WTC11 (cell line): ENCODE measurements around the gene INPP5A.

Experiments
- ATF6 ChIP-seq: sonication (generic); formaldehyde crosslinking; IDR thresholded peaks from 2 replicates; pipeline ENCODE4 v1.8.1; 2023; ENCODE audit warnings: mild to moderate bottlenecking, missing genetic modification reagents
- CTCF ChIP-seq: fragments of 200-600 bp; IDR thresholded peaks from 2 replicates; pipeline ENCODE4 v1.8.0; 2022; ENCODE audit warnings: antibody characterized with exemption
- E2F4 ChIP-seq: sonication (generic); formaldehyde crosslinking; IDR thresholded peaks from 2 replicates; pipeline ENCODE4 v1.8.1; 2022; ENCODE audit warnings: low read depth, mild to moderate bottlenecking, moderate library complexity, missing genetic modification reagents, borderline replicate concordance
- ELF4 ChIP-seq: sonication (generic); formaldehyde crosslinking; IDR thresholded peaks from 2 replicates; pipeline ENCODE4 v1.8.1; 2022; ENCODE audit warnings: low read depth, mild to moderate bottlenecking, moderate library complexity, missing genetic modification reagents
- ERG ChIP-seq: fragments of 250-450 bp; sonication (Bioruptor Pico); IDR thresholded peaks from 2 replicates; pipeline ENCODE4 v1.8.0; 2021; ENCODE audit warnings: mild to moderate bottlenecking
- HMGXB4 ChIP-seq: sonication (generic); formaldehyde crosslinking; IDR thresholded peaks from 2 replicates; pipeline ENCODE4 v1.8.1; 2023; ENCODE audit warnings: mild to moderate bottlenecking, moderate library complexity, missing genetic modification reagents
- KAT7 ChIP-seq: sonication (generic); formaldehyde crosslinking; IDR thresholded peaks from 2 replicates; pipeline ENCODE4 v1.8.1; 2023; ENCODE audit warnings: missing genetic modification reagents, mild to moderate bottlenecking, borderline replicate concordance
- PRDM15 ChIP-seq: sonication (generic); formaldehyde crosslinking; IDR thresholded peaks from 2 replicates; pipeline ENCODE4 v1.8.0; 2022; ENCODE audit warnings: missing genetic modification reagents
- ZBTB43 ChIP-seq: sonication (generic); formaldehyde crosslinking; IDR thresholded peaks from 2 replicates; pipeline ENCODE4 v1.8.1; 2023; ENCODE audit warnings: mild to moderate bottlenecking, missing genetic modification reagents
- ZNF121 ChIP-seq: sonication (generic); formaldehyde crosslinking; IDR thresholded peaks from 2 replicates; pipeline ENCODE4 v1.8.0; 2023; ENCODE audit warnings: missing genetic modification reagents
- ZNF671 ChIP-seq: fragments of 250-450 bp; sonication (Bioruptor Pico); IDR thresholded peaks from 2 replicates; pipeline ENCODE4 v1.8.0; 2021; ENCODE audit warnings: mild to moderate bottlenecking

- TF ChIP-seq CTCF (no peak), ATF6 (CRISPR knock-in tag) (no peak), ZNF121 (peak; percentile 74), E2F4 (CRISPR knock-in tag) (no peak), HMGXB4 (no peak), ERG (no peak), ELF4 (CRISPR knock-in tag) (no peak), KAT7 (CRISPR knock-in tag) (no peak), PRDM15 (no peak), ZBTB43 (CRISPR knock-in tag) (no peak), ZNF671 (CRISPR knock-in tag) (no peak)
Observed at GRCh38 chr10:132774181-132774901, 236.8 kb downstream of the INPP5A start.
